Fibroblast of skin of scalp (primary cell): Measurements from ENCODE around the gene NELFCD.
"Not testable (repeated sequence)": the region's sequence is repeated elsewhere in the genome, so short reads cannot be mapped to it uniquely, and the experiment has no call there.

ENCODE experiments used
- DNase-seq: peaks from one replicate; pipeline ENCODE4 v3.0.0-alpha.2; 2013

NELFCD gene

GRCh38 chr20:59010321-59010994, 29.4 kb downstream of the NELFCD start:
- no peak for DNase-seq

- DNase-seq = peak; percentile 93
These were observed 30.2 kb downstream of the NELFCD start for GRCh38 chr20:59010995-59011873.

- not testable (repeated sequence) for DNase-seq
These were observed 30.8 kb downstream of the NELFCD start for GRCh38 chr20:59011874-59012157.

- no peak for DNase-seq
These were observed 32.2 kb downstream of the NELFCD start for GRCh38 chr20:59013031-59013951.

GRCh38 chr20:59013959-59014608, 33.0 kb downstream of the NELFCD start:
- no peak for DNase-seq

GRCh38 chr20:59014680-59015389, 33.8 kb downstream of the NELFCD start:
- DNase-seq = no peak

- no peak for DNase-seq
These were observed 34.4 kb downstream of the NELFCD start for GRCh38 chr20:59015411-59015810.

GRCh38 chr20:59015812-59016711, 35.0 kb downstream of the NELFCD start:
- no peak for DNase-seq

GRCh38 chr20:59016795-59017492, 35.9 kb downstream of the NELFCD start:
- no peak for DNase-seq

- no peak for DNase-seq
These were observed 36.6 kb downstream of the NELFCD start for GRCh38 chr20:59017493-59018231.

- DNase-seq = no peak
These were observed 37.8 kb downstream of the NELFCD start for GRCh38 chr20:59018817-59019216.

- DNase-seq = no peak
These were observed 38.2 kb downstream of the NELFCD start, which contains the start of gene TUBB1 for GRCh38 chr20:59019217-59019616. Gene TUBB1, plus strand, starts transcription at chr20:59019429. Its CDS starts 94 bp downstream, at chr20:59019523.

GRCh38 chr20:59020938-59021551, 40.0 kb downstream of the NELFCD start:
- no peak for DNase-seq

- no peak for DNase-seq
These were observed 41.7 kb downstream of the NELFCD start for GRCh38 chr20:59022754-59023153.

GRCh38 chr20:59023616-59024015, 42.6 kb downstream of the NELFCD start:
- DNase-seq = no peak

- DNase-seq = no peak
These were observed 43.1 kb downstream of the NELFCD start for GRCh38 chr20:59024111-59024530.

- DNase-seq = no peak
These were observed 44.0 kb downstream of the NELFCD start for GRCh38 chr20:59025086-59025485.

- DNase-seq = no peak
These were observed 44.5 kb downstream of the NELFCD start for GRCh38 chr20:59025511-59025910.
